Heart left ventricle (tissue), 16 donors: ENCODE data around the gene LINC01488. TPM values are rescaled to one million over a fixed set of nuclear protein-coding genes. Genes with fewer than 3 reads are reported as not detected.

Experiments used
- ATAC-seq, 4 donors: fragments of 200-7000 bp; cut with Tn5 transposase; one replicate each; pipeline ENCODE4 v1.9.1; 2020 to 2022; ENCODE audit warnings: moderate library complexity in 4 of 4, mild to moderate bottlenecking in 3 of 4, moderate number of reproducible peaks in 1 of 4
- DNase-seq, 5 donors: peaks; one replicate each; pipeline ENCODE4 v3.0.0-alpha.2; 2020
- H3K27ac ChIP-seq, 12 donors: fragments of 200-600 bp; sonication (generic) in 4 of 12; one replicate each; pipeline versions ENCODE4 v1.5.0 to v1.8.0; 2016 to 2022; ENCODE audit warnings: mild to moderate bottlenecking in 2 of 12
- H3K27me3 ChIP-seq, 9 donors: fragments of 200-600 bp; sonication (generic) in 2 of 9; one replicate each; pipeline versions ENCODE4 v1.5.1 to v1.8.0; 2016 to 2022; ENCODE audit warnings: mild to moderate bottlenecking in 3 of 9
- H3K36me3 ChIP-seq, 9 donors: fragments of 200-600 bp; sonication (generic) in 2 of 9; one replicate each; pipeline versions ENCODE4 v1.5.0 to v1.8.0; 2018 to 2022; ENCODE audit warnings: mild to moderate bottlenecking in 2 of 9
- H3K4me1 ChIP-seq, 12 donors: fragments of 200-600 bp; sonication (generic) in 4 of 12; one replicate each; pipeline versions ENCODE4 v1.5.0 to v1.8.0; 2016 to 2022; ENCODE audit warnings: mild to moderate bottlenecking in 3 of 12
- H3K4me3 ChIP-seq, 12 donors: fragments of 200-600 bp; sonication (generic) in 4 of 12; one replicate each; pipeline versions ENCODE4 v1.5.0 to v1.8.0; 2017 to 2022; ENCODE audit warnings: mild to moderate bottlenecking in 9 of 12, moderate library complexity in 4 of 12
- H3K9me3 ChIP-seq, 12 donors: fragments of 200-600 bp; sonication (generic) in 4 of 12; one replicate each; pipeline versions ENCODE4 v1.5.0 to v1.8.0; 2016 to 2022; ENCODE audit warnings: mild to moderate bottlenecking in 1 of 12
- POLR2A ChIP-seq, 2 donors: fragments of 450-650 bp; IDR thresholded peaks; one replicate each; pipeline ENCODE4 v1.6.1; 2017; ENCODE audit warnings: antibody characterized with exemption in 2 of 2, mild to moderate bottlenecking in 2 of 2, moderate library complexity in 2 of 2
- WGBS, 4 donors: extraction: QIAGEN DNeasy Blood & Tissue Kit in 2 of 4; methylation state at CpG; one replicate each; pipeline versions ENCODE4 v1.1.5 to v1.1.7; 2013 to 2018; 5-methylcytosine and 5-hydroxymethylcytosine counted together
- intact Hi-C, 10 donors: fragments of 100-400 bp; cut with DNase I; formaldehyde crosslinking; loops; one replicate each; pipeline versions ENCODE4 v1.11.1 to v1.14.2; 2022
- polyA plus RNA-seq, 2 donors: library from polyadenylated mRNA; stranded (reverse); fragments of 200-250 nt; gene quantifications; one replicate each; pipeline ENCODE4 v1.2.3, GENCODE V29; 2013
- total RNA-seq, 9 donors: library from RNA; depleted of rRNA in 2 of 9; stranded (reverse); fragments of >200 nt in 2 of 9; fragmentation: NEBNext Ultra II Directional in 3 of 9; extraction: Animal tissue kit (Norgen Biotek cat#: 25700) in 3 of 9; gene quantifications; one replicate each; pipeline versions ENCODE4 v1.1.0 to v1.2.4, GENCODE V29; 2016 to 2023
- TF ChIP-seq, protein P1 (sequence below), 12 donors: fragments of 200-600 bp; sonication (generic) in 4 of 12; IDR thresholded peaks; one replicate each; pipeline versions ENCODE4 v1.5.0 to v1.8.0; 2018 to 2022; ENCODE audit warnings: antibody characterized with exemption in 12 of 12, mild to moderate bottlenecking in 5 of 12
- donor health status: ischemic (EF 13 %, LVEDD 7.1; RV severe dilation, severe dysfunction).
- donor health status: healthy with polysubstance abuse.
- donor health status: DM: no; HTN: yes; CAD: no.
- donor health status: DM: no; HTN: no; CAD: no.
- donor health status: ischemic (EF 25% LVEDD 6.9; RV normal size, moderate dysfunction).
- donor health status: ischemic (EF 25% LVEDD 5.7; RV mildly dilated, moderate dysfunction).
- donor health status: healthy.
- donor health status: DM: yes; HTN: yes; CAD: no.
- donor health status: ischemic (EF 35%, LVEDD 5.7; RV mildly dilated, moderate dysfunction).
- donor health status: nonischemic (EF 11% LVEDD 7.7; RV severe dilation, severe dysfunction).
- donor health status: DM: yes; HTN: yes; CAD: no.
- donor health status: PGD.
- donor health status: ischemic (EF 29% LVEDD 5.4; RV normal size, mild dysfunction).
- donor health status: nonischemic (EF 23%, LVEDD 6.1; RV moderate dilation, normal function).

LINC01488 gene
- total and polyA plus RNA-seq, 11 donors = 0.04 to 0.42 (median 0.14) TPM; not detected in 5

DNA sequence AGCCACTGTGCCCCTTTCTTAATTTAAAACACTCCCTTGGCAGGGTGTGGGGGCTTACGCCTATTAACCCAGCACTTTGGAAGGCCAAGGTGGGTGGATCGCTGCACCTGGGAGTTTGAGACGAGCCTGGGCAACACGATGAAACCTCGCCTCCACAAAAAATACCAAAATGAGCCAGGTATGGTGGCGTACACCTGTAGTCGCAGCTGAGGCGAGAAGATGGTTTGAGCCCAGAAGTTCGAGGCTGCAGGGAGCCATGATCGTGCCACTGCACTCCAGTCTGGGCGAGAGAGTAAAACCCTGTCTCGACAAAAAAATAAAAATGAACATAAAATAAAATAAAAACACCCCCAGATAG, 45.0 kb downstream of the LINC01488 start:
- Histone ChIP-seq H3K4me3 (no peak overlapping the region), H3K9me3 (no peaks in the 10 kb centered on the region), H3K36me3 (no peaks in the 10 kb centered on the region), H3K27me3 (no peaks in the 10 kb centered on the region), H3K4me1 (peaks cover 0 to 4% (median 0%) of the 10 kb centered on the region in 12 donors), H3K27ac (no peak overlapping the region)
- intact Hi-C loops = no loop called here
- 96 to 97% (median 97%) methylated on average over 12 of the region's 12 CpGs for whole genome bisulfite sequencing, 4 donors
- TF ChIP-seq, protein P1, sequence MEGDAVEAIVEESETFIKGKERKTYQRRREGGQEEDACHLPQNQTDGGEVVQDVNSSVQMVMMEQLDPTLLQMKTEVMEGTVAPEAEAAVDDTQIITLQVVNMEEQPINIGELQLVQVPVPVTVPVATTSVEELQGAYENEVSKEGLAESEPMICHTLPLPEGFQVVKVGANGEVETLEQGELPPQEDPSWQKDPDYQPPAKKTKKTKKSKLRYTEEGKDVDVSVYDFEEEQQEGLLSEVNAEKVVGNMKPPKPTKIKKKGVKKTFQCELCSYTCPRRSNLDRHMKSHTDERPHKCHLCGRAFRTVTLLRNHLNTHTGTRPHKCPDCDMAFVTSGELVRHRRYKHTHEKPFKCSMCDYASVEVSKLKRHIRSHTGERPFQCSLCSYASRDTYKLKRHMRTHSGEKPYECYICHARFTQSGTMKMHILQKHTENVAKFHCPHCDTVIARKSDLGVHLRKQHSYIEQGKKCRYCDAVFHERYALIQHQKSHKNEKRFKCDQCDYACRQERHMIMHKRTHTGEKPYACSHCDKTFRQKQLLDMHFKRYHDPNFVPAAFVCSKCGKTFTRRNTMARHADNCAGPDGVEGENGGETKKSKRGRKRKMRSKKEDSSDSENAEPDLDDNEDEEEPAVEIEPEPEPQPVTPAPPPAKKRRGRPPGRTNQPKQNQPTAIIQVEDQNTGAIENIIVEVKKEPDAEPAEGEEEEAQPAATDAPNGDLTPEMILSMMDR (IDR thresholded peaks at IDR 0.05) = no peak
- no peak for TF ChIP-seq POLR2A (IDR thresholded peaks at IDR 0.05)
- ATAC-seq (no peak), DNase-seq (peak in 1 of 5 donors; percentile 6)

DNA sequence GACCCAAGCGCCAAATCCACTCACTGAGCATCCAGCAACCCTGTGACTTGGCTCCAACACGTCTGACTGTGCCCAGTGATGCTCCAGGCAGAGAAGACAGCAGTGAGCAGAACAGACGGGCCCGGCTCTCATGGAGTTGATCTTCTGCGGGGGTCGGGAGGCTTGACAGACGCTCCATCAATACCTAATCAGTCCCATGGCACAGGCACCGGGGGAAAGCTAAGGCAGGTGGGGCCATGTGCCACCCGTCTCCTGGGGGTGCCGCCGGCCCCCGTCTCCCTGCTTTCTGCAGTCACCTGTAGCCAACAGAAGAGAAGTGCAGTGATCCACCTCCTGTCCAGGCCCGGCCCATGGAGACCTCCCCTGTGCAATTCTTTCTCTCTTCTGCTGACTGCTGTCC, 47.5 kb downstream of the LINC01488 start:
- no peak overlapping the region for H3K27ac ChIP-seq
- no peak overlapping the region for H3K4me3 ChIP-seq
- WGBS, 4 donors = 92 to 96% (median 95%) methylated on average over 11 to 13 of the region's 13 CpGs
- DNase-seq (no peak), ATAC-seq (no peak)
- H3K9me3 ChIP-seq = no peaks in the 10 kb centered on the region
- TF ChIP-seq POLR2A (IDR thresholded peaks at IDR 0.05) = no peak
- TF ChIP-seq, protein P1 (IDR thresholded peaks at IDR 0.05) = no peak
- intact Hi-C loops = no loop called here
- H3K4me1 ChIP-seq = peaks cover 0 to 4% (median 0%) of the 10 kb centered on the region in 12 donors
- H3K27me3 ChIP-seq = no peaks in the 10 kb centered on the region
- H3K36me3 ChIP-seq = no peaks in the 10 kb centered on the region

DNA sequence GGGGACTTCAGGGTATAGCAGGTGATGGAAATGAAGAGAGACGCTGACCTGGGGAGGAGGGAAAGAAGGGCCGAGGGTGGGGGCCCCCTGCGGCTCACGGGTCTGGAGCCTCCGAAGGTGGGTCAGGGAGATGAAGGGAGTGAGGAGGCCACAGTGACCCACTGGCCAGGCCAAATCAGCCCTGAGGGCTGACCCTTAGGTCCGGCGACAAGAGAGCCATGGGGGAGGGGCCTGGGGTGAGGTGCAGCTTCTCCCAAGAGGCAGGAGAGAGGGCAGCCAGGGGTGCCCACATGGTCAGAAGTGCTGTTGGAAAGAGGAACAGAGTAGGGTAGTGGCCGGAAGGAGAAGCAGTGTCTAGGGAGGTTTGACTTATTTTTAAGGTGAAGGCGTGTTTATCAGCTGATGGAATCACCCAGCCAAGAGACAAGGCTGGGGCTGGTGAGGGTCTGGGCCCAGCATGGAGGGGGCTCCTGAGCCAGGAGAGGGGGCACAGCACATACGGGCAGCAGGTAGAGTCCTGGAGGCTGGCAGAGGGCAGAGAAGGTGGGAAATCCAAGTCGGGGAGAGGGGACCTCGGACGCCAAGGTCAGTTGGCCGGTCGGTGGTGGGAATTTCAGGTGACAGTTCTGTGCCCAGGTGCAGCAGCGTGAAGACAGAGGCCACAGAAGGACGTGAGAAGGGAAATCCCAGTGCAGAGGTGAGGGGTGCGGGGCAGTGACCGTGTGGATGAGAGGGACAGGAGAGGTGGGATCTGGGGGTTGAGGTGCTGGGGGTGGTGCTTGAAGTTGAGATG, 49.0 kb downstream of the LINC01488 start:
- 87 to 91% (median 89%) methylated on average over 19 of the region's 19 CpGs for WGBS, 4 donors
- TF ChIP-seq, protein P1 (IDR thresholded peaks at IDR 0.05) = no peak
- no peak for TF ChIP-seq POLR2A (IDR thresholded peaks at IDR 0.05)
- DNase-seq = no peak
- Histone ChIP-seq H3K27ac (no peak overlapping the region), H3K27me3 (no peaks in the 10 kb centered on the region), H3K36me3 (no peaks in the 10 kb centered on the region), H3K4me3 (no peak overlapping the region), H3K9me3 (no peaks in the 10 kb centered on the region), H3K4me1 (no peaks in the 10 kb centered on the region)
- ATAC-seq = peak in 1 of 4 donors; percentile 48
- intact Hi-C loops = no loop called here

DNA sequence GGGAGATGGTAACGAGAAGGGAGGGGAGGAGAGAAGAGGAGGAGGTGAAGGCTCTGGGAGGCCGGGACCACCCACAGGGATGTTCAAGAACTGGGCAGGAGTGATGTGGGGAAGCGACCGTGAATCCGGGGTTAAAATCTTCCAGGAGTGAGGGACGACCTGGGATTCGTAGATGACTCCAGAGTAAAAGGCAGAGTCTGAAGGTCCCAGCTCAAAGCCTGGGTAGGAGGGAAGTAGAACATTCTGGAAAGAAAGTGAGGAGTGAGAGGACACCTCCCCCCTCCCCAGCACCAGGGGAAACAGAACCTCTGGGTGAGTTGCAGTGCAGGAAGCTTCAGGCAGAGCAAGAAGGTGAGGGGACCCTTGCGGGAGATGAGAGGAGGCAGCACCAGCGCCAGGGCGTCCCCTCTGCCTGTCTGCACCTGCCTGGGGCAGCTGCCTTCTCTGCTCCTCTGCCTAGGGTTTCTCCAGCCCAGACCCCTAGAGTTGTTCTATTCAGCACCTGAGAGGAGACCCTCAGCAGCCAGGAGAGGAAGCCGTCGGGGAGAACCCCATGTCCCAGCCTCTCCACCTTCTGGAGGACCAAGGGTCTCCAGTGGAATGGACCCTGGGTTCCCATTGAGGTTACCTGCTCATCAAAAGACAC, 49.7 kb downstream of the LINC01488 start:
- no peaks in the 10 kb centered on the region for H3K36me3 ChIP-seq
- H3K4me1 ChIP-seq = no peaks in the 10 kb centered on the region
- H3K9me3 ChIP-seq = no peaks in the 10 kb centered on the region
- no peaks in the 10 kb centered on the region for H3K27me3 ChIP-seq
- TF ChIP-seq POLR2A (IDR thresholded peaks at IDR 0.05) = no peak
- H3K27ac ChIP-seq = no peak overlapping the region
- WGBS, 4 donors = 75 to 96% (median 91%) methylated on average over 12 of the region's 12 CpGs
- H3K4me3 ChIP-seq = no peak overlapping the region
- DNase-seq (no peak), ATAC-seq (no peak)
- intact Hi-C loops = no loop called here
